Measurements from ENCODE around the gene SUSD3.

SUSD3 gene

GRCh38 chr9:93048566-93049448 lies 9.7 kb upstream of the SUSD3 start:
- no peak for TF ChIP-seq CTCF (IDR thresholded peaks at IDR 0.05; ENCODE audit: low read depth, low read length)
- DNase-seq = no peak
- no peak overlapping the region for H3K27ac ChIP-seq
- H3K36me3 ChIP-seq = no peaks in the 10 kb centered on the region
- no peak overlapping the region for H3K4me3 ChIP-seq (ENCODE audit: low read depth, low read length)
- no peaks in the 10 kb centered on the region for H3K9me3 ChIP-seq (ENCODE audit: severe bottlenecking)
- H3K27me3 ChIP-seq (ENCODE audit: insufficient read depth, low read depth, severe bottlenecking) = no peaks in the 10 kb centered on the region

GRCh38 chr9:93049491-93049890 lies 9.0 kb upstream of the SUSD3 start:
- no peaks in the 10 kb centered on the region for H3K9me3 ChIP-seq (ENCODE audit: severe bottlenecking)
- no peaks in the 10 kb centered on the region for H3K27me3 ChIP-seq (ENCODE audit: insufficient read depth, low read depth, severe bottlenecking)
- TF ChIP-seq CTCF (IDR thresholded peaks at IDR 0.05; ENCODE audit: low read depth, low read length) = no peak
- no peaks in the 10 kb centered on the region for H3K36me3 ChIP-seq
- no peak overlapping the region for H3K27ac ChIP-seq
- no peak overlapping the region for H3K4me3 ChIP-seq (ENCODE audit: low read depth, low read length)
- no peak for DNase-seq

GRCh38 chr9:93050231-93050630 lies 8.3 kb upstream of the SUSD3 start:
- no peak for TF ChIP-seq CTCF (IDR thresholded peaks at IDR 0.05; ENCODE audit: low read depth, low read length)
- H3K27me3 ChIP-seq (ENCODE audit: insufficient read depth, low read depth, severe bottlenecking) = no peaks in the 10 kb centered on the region
- H3K27ac ChIP-seq = no peak overlapping the region
- no peak overlapping the region for H3K4me3 ChIP-seq (ENCODE audit: low read depth, low read length)
- no peaks in the 10 kb centered on the region for H3K9me3 ChIP-seq (ENCODE audit: severe bottlenecking)
- DNase-seq = no peak
- H3K36me3 ChIP-seq = no peaks in the 10 kb centered on the region

GRCh38 chr9:93051680-93052089 lies 6.8 kb upstream of the SUSD3 start:
- no peak for DNase-seq
- H3K27me3 ChIP-seq (ENCODE audit: insufficient read depth, low read depth, severe bottlenecking) = no peaks in the 10 kb centered on the region
- no peak overlapping the region for H3K4me3 ChIP-seq (ENCODE audit: low read depth, low read length)
- no peaks in the 10 kb centered on the region for H3K9me3 ChIP-seq (ENCODE audit: severe bottlenecking)
- H3K36me3 ChIP-seq = no peaks in the 10 kb centered on the region
- H3K27ac ChIP-seq = no peak overlapping the region
- no peak for TF ChIP-seq CTCF (IDR thresholded peaks at IDR 0.05; ENCODE audit: low read depth, low read length)

GRCh38 chr9:93052791-93053540 lies 5.5 kb upstream of the SUSD3 start:
- Histone ChIP-seq H3K27ac (peak overlapping the region; percentile 13), H3K27me3 (ENCODE audit: insufficient read depth, low read depth, severe bottlenecking) (no peaks in the 10 kb centered on the region), H3K9me3 (ENCODE audit: severe bottlenecking) (no peaks in the 10 kb centered on the region), H3K36me3 (no peaks in the 10 kb centered on the region), H3K4me3 (ENCODE audit: low read depth, low read length) (no peak overlapping the region)
- 0 out of 2 replicates have a peak, but pooled peaks have one; percentile 23 for TF ChIP-seq CTCF (IDR thresholded peaks at IDR 0.05; ENCODE audit: low read depth, low read length)
- peak; percentile 78 for DNase-seq

Data from WERI-Rb-1 (cell line).